CD14-positive monocyte (primary cell): ENCODE measurements around the gene ENOSF1. TPM values are rescaled to one million over a fixed set of nuclear protein-coding genes. Genes with fewer than 3 reads are reported as not detected.
"Not testable (repeated sequence)": the region's sequence is repeated elsewhere in the genome, so short reads cannot be mapped to it uniquely, and the experiment has no call there.

ENCODE experiments used
- DNase-seq, 3 donors: peaks; one replicate each; pipeline ENCODE4 v3.0.0-alpha.2; 2011 to 2022
- H2AFZ ChIP-seq: 2 replicates; pipeline ENCODE4 v1.6.0; 2012; ENCODE audit warnings: mild to moderate bottlenecking, low read depth, low read length, inconsistent platforms; ENCODE audit not compliant: insufficient read depth, poor library complexity, severe bottlenecking
- H3K27ac ChIP-seq, 2 donors: 1 replicate in 1 of 2; 2 replicates in 1 of 2; pipeline ENCODE4 v1.5.1; 2012 to 2013; ENCODE audit warnings: low read length in 2 of 2, control low read depth in 1 of 2, inconsistent platforms in 1 of 2, low read depth in 1 of 2, mild to moderate bottlenecking in 1 of 2
- H3K27me3 ChIP-seq, 2 donors: one replicate each; pipeline versions ENCODE4 v1.6.0 to v1.6.1; 2011 to 2013; ENCODE audit warnings: low read length in 2 of 2; ENCODE audit not compliant: control insufficient read depth in 2 of 2, insufficient read depth in 2 of 2
- H3K36me3 ChIP-seq, 2 donors: replicated peaks in 1 of 2; 1 replicate in 1 of 2; 2 replicates in 1 of 2; pipeline versions ENCODE4 v1.5.1 to v1.6.1; 2012 to 2013; ENCODE audit warnings: low read length in 2 of 2, control low read depth in 1 of 2, inconsistent platforms in 1 of 2, mild to moderate bottlenecking in 1 of 2; ENCODE audit not compliant: insufficient read depth in 2 of 2, control insufficient read depth in 1 of 2
- H3K4me1 ChIP-seq, 2 donors: 1 replicate in 1 of 2; 2 replicates in 1 of 2; pipeline versions ENCODE4 v1.5.1 to v1.6.1; 2012 to 2013; ENCODE audit warnings: low read length in 2 of 2, control low read depth in 1 of 2, inconsistent platforms in 1 of 2, mild to moderate bottlenecking in 1 of 2, moderate library complexity in 1 of 2; ENCODE audit not compliant: insufficient read depth in 2 of 2, control insufficient read depth in 1 of 2
- H3K4me2 ChIP-seq: replicated peaks from 2 replicates; pipeline ENCODE3; 2012; ENCODE audit warnings: low read length, moderate library complexity, mild to moderate bottlenecking; ENCODE audit not compliant: poor library complexity, severe bottlenecking; ENCODE audit errors: extremely low read depth
- H3K4me3 ChIP-seq, 3 experiments: fragments of 200-600 bp in 1 of 3; sonication (generic) in 1 of 3; replicated peaks in 1 of 3; 1 replicate in 2 of 3; 2 replicates in 1 of 3; pipeline ENCODE4 v1.5.1; 2011 to 2013; ENCODE audit warnings: low read length in 3 of 3, mild to moderate bottlenecking in 3 of 3, control low read depth in 2 of 3, low read depth in 2 of 3, inconsistent platforms in 1 of 3, moderate library complexity in 1 of 3
- H3K79me2 ChIP-seq: 2 replicates; pipeline ENCODE4 v1.6.0; 2012; ENCODE audit warnings: mild to moderate bottlenecking, control low read depth, inconsistent platforms, low read length, moderate library complexity; ENCODE audit not compliant: insufficient read depth
- H3K9ac ChIP-seq: 2 replicates; pipeline ENCODE4 v1.6.0; 2017; ENCODE audit warnings: low read length, mild to moderate bottlenecking; ENCODE audit not compliant: insufficient read depth, poor library complexity, severe bottlenecking
- H3K9me3 ChIP-seq, 2 donors: replicated peaks in 1 of 2; 1 replicate in 1 of 2; 2 replicates in 1 of 2; pipeline versions ENCODE4 v1.5.1 to v1.6.1; 2012 to 2013; ENCODE audit warnings: low read length in 2 of 2, control low read depth in 1 of 2; ENCODE audit not compliant: control insufficient read depth in 1 of 2, insufficient read depth in 1 of 2
- H4K20me1 ChIP-seq: 2 replicates; pipeline ENCODE4 v1.6.0; 2012; ENCODE audit warnings: mild to moderate bottlenecking, low read length, control low read depth, moderate library complexity; ENCODE audit not compliant: insufficient read depth
- H3K27ac Mint-ChIP-seq, 7 donors: one replicate each; pipeline ENCODE4 v1.8.0; 2020; ENCODE audit warnings: mild to moderate bottlenecking in 7 of 7, mixed read lengths in 7 of 7, moderate library complexity in 6 of 7, inconsistent platforms in 2 of 7
- H3K27me3 Mint-ChIP-seq, 3 donors: one replicate each; pipeline ENCODE4 v1.8.0; 2021 to 2022; ENCODE audit warnings: low read depth in 3 of 3, mild to moderate bottlenecking in 3 of 3, mixed read lengths in 3 of 3, moderate library complexity in 3 of 3, inconsistent platforms in 1 of 3
- H3K36me3 Mint-ChIP-seq, 2 donors: one replicate each; pipeline ENCODE4 v1.8.0; 2020; ENCODE audit warnings: mixed read lengths in 2 of 2, inconsistent platforms in 1 of 2, mild to moderate bottlenecking in 1 of 2
- H3K4me1 Mint-ChIP-seq: one replicate; pipeline ENCODE4 v1.8.0; 2020; ENCODE audit warnings: mild to moderate bottlenecking, mixed read lengths
- H3K4me3 Mint-ChIP-seq, 2 donors: one replicate each; pipeline ENCODE4 v1.8.0; 2020; ENCODE audit warnings: mild to moderate bottlenecking in 2 of 2, mixed read lengths in 2 of 2, moderate library complexity in 1 of 2
- H3K9me3 Mint-ChIP-seq, 7 donors: one replicate each; pipeline ENCODE4 v1.8.0; 2020 to 2022; ENCODE audit warnings: mixed read lengths in 7 of 7, mild to moderate bottlenecking in 6 of 7, moderate library complexity in 6 of 7, inconsistent platforms in 2 of 7
- WGBS: methylation state at CpG from one replicate; pipeline ENCODE4 v1.1.5; 2013; ENCODE audit warnings: missing lambda C conversion rate; ENCODE audit not compliant: insufficient coverage; 5-methylcytosine and 5-hydroxymethylcytosine counted together
- intact Hi-C, 2 donors: fragments of 100-400 bp; cut with micrococcal nuclease; formaldehyde crosslinking; loops; one replicate each; pipeline versions ENCODE4 v1.15.0 to v1.15.1; 2023
- polyA minus RNA-seq: library from RNA; depleted of rRNA, polyadenylated mRNA; stranded (reverse); fragments of >200 nt; gene quantifications from 2 replicates; pipeline ENCODE4 v1.2.3, GENCODE V29; 2012
- polyA plus RNA-seq, 3 donors: library from polyadenylated mRNA; depleted of rRNA in 1 of 3; unstranded in 2 of 3; stranded (reverse) in 1 of 3; fragments of 300-500 nt in 2 of 3; fragments of >200 nt in 1 of 3; fragmentation: Illumina TruSeq in 2 of 3; gene quantifications; 1 replicate in 2 of 3; 2 replicates in 1 of 3; pipeline ENCODE4 v1.2.3, GENCODE V29; 2012 to 2021
- total RNA-seq, 12 experiments: library from RNA in 1 of 12; stranded (reverse) in 1 of 12; fragments of 120-200 nt in 1 of 12; gene quantifications; one replicate each; pipeline ENCODE4 v1.2.4 and lab custom pipeline; 2013 to 2026; ENCODE audit warnings: mixed read lengths in 6 of 12, inconsistent platforms in 1 of 12
- TF ChIP-seq, protein P1 (sequence below): fragments of 200-600 bp; IDR thresholded peaks from one replicate; pipeline ENCODE4 v1.8.0; 2022; ENCODE audit warnings: antibody characterized with exemption, mild to moderate bottlenecking

ENOSF1 gene
- 8.6 TPM for total RNA-seq (2013)
- polyA plus RNA-seq (10 to 100 TPM in 1 of 3 donors, 1 to 10 TPM in 2; 2.2 to 11.6 (median 2.3) TPM), polyA minus RNA-seq (4.7 and 5.3 TPM in 2 replicates), total RNA-seq (lab: John Stamatoyannopoulos, UW) (7.8 to 28.7 (median 16.0) reads per million in 11 experiments)

- Histone ChIP-seq H2AFZ (peak within 1 kb of the TSS; percentile 67), H4K20me1 (no peaks in the 10 kb centered on the region), H3K4me1 (peaks cover 6 to 13% of the 10 kb centered on the region in 2 donors), H3K36me3 (no peaks in the 10 kb centered on the region), H3K9me3 (peaks cover 0 to 5% of the 10 kb centered on the region in 2 donors), H3K27ac (peak within 1 kb of the TSS; percentile 40 to 78), H3K4me3 (peak within 1 kb of the TSS; percentile 64 to 91 (median 77)), H3K4me2 (peak within 1 kb of the TSS; percentile 86), H3K9ac (peak within 1 kb of the TSS; percentile 73), H3K27me3 (peaks cover 7 to 31% of the 10 kb centered on the region in 2 donors), H3K79me2 (peaks cover 19% of the 10 kb centered on the region)
- Mint-ChIP-seq H3K27ac (peak within 1 kb of the TSS; percentile 69 to 98 (median 93)), H3K4me1 (peaks cover 7% of the 10 kb centered on the region), H3K4me3 (peak within 1 kb of the TSS; percentile 86 to 92), H3K9me3 (peaks cover 0 to 10% (median 4%) of the 10 kb centered on the region in 7 donors), H3K36me3 (peaks cover 10 to 15% of the 10 kb centered on the region in 2 donors), H3K27me3 (peaks cover 22 to 47% (median 28%) of the 10 kb centered on the region in 3 donors)
- DNase-seq = peak; percentile 55 to 78 (median 73)
- TF ChIP-seq, protein P1, sequence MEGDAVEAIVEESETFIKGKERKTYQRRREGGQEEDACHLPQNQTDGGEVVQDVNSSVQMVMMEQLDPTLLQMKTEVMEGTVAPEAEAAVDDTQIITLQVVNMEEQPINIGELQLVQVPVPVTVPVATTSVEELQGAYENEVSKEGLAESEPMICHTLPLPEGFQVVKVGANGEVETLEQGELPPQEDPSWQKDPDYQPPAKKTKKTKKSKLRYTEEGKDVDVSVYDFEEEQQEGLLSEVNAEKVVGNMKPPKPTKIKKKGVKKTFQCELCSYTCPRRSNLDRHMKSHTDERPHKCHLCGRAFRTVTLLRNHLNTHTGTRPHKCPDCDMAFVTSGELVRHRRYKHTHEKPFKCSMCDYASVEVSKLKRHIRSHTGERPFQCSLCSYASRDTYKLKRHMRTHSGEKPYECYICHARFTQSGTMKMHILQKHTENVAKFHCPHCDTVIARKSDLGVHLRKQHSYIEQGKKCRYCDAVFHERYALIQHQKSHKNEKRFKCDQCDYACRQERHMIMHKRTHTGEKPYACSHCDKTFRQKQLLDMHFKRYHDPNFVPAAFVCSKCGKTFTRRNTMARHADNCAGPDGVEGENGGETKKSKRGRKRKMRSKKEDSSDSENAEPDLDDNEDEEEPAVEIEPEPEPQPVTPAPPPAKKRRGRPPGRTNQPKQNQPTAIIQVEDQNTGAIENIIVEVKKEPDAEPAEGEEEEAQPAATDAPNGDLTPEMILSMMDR = peak; percentile 97
- intact Hi-C loops = loop anchor here in 1 of 2 donors (5.0 kb wide), 2 partner anchors 40 to 445 kb away; partner anchors contain the start of gene THOC1
- WGBS = 9% methylated on average over 91 of the region's 91 CpGs
Measured at GRCh38 chr18:712401-713134, at the start of gene ENOSF1. TSS of gene ENOSF1 (minus strand) at chr18:712630. CDS start at chr18:712587, 43 bp downstream.

- H3K27me3 Mint-ChIP-seq = peaks cover 25 to 44% (median 34%) of the 10 kb centered on the region in 3 donors
- H3K36me3 Mint-ChIP-seq, H3K4me1 ChIP-seq, H3K4me2 ChIP-seq, H3K79me2 ChIP-seq, intact Hi-C loops, H3K27ac ChIP-seq, H3K9me3 Mint-ChIP-seq, H3K9ac ChIP-seq, H4K20me1 ChIP-seq, H2AFZ ChIP-seq, H3K4me3 ChIP-seq, H3K27ac Mint-ChIP-seq, H3K9me3 ChIP-seq, H3K4me1 Mint-ChIP-seq, DNase-seq, H3K4me3 Mint-ChIP-seq, H3K36me3 ChIP-seq: not testable (repeated sequence)
- peaks cover 7 to 37% of the 10 kb centered on the region in 2 donors for H3K27me3 ChIP-seq
- WGBS = 100% methylated on average over 1 of the region's 4 CpGs
Measured at GRCh38 chr18:759864-760263, 47.4 kb upstream of the ENOSF1 start.
